Measurements from ENCODE around the gene MLH3.

The MLH3 gene

DNA sequence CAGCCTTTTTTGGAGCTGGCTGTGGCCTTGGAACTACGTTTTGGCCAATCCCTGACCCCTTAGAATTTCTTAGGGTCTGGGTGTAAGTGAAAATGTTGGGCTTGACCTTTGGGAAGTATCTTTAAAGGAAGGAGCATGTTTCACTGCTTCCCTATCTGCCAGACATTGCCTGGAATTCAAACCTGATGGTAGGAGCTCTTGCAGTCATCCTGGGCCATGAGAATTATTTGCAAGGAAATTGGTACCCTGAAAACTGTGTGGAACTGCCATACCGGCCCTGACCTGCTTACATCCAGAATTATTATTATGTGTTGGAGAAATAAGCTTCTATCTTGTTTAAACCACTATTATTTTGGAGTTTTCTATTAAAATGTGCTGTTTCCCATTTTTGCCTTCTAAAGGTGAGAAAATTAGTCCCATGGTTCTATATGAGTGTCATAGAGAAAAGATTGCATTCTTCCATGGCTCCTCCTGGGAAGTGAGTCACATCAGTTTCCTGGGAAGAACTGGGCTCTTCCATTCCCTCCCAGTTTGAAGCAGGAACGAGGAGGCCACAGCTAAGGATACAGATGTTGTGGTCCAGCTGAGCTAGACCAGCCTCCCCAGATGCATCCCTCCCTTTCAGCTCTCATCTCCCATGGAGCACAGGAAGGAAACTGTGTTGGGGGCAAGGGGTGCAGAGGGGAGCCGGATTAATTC, 86.3 kb downstream of the MLH3 start:
- DNase-seq (ENCODE audit: low read depth): peak; percentile 73

Measured in EH (cell line).